Psoas muscle (tissue), 8 donors: ENCODE results near the gene TGIF2. TPM values are rescaled to one million over a fixed set of nuclear protein-coding genes. Genes with fewer than 3 reads are reported as not detected.

Source experiments
- ATAC-seq, 4 donors: fragments of 200-7000 bp; cut with Tn5 transposase; one replicate each; pipeline ENCODE4 v1.9.1; 2020; ENCODE audit warnings: moderate library complexity in 3 of 4, mild to moderate bottlenecking in 2 of 4
- DNase-seq, 2 donors: peaks; one replicate each; pipeline ENCODE4 v3.0.0-alpha.2; 2020
- H3K27ac ChIP-seq: fragments of 200-600 bp; one replicate; pipeline ENCODE4 v1.8.0; 2022
- H3K27me3 ChIP-seq, 3 donors: fragments of 200-600 bp in 1 of 3; one replicate each; pipeline versions ENCODE4 v1.6.1 to v1.8.0; 2013 to 2022; ENCODE audit warnings: low read length in 2 of 3, mild to moderate bottlenecking in 2 of 3, moderate library complexity in 1 of 3; ENCODE audit not compliant: insufficient read depth in 3 of 3
- H3K36me3 ChIP-seq, 2 donors: fragments of 200-600 bp in 1 of 2; one replicate each; pipeline versions ENCODE4 v1.6.1 to v1.8.0; 2013 to 2022; ENCODE audit warnings: low read depth in 1 of 2, mild to moderate bottlenecking in 1 of 2, moderate library complexity in 1 of 2; ENCODE audit not compliant: insufficient read depth in 1 of 2
- H3K4me1 ChIP-seq: fragments of 200-600 bp; one replicate; pipeline ENCODE4 v1.8.0; 2022
- H3K4me3 ChIP-seq: fragments of 200-600 bp; one replicate; pipeline ENCODE4 v1.8.0; 2022; ENCODE audit warnings: mild to moderate bottlenecking
- H3K9me3 ChIP-seq: fragments of 200-600 bp; one replicate; pipeline ENCODE4 v1.8.0; 2022
- CTCF ChIP-seq: fragments of 200-600 bp; IDR thresholded peaks from one replicate; pipeline ENCODE4 v1.8.0; 2022; ENCODE audit warnings: antibody characterized with exemption
- WGBS, 3 donors: extraction: QIAGEN DNeasy Blood & Tissue Kit; methylation state at CpG; one replicate each; pipeline versions ENCODE4 v1.1.6 to v1.1.7; 2013; 5-methylcytosine and 5-hydroxymethylcytosine counted together
- intact Hi-C, 2 donors: fragments of 100-400 bp; cut with DNase I; formaldehyde crosslinking; loops; one replicate each; pipeline versions ENCODE4 v1.11.0 to v1.14.2; 2022
- polyA plus RNA-seq, 3 donors: library from polyadenylated mRNA; stranded (reverse); fragments of 200-250 nt; gene quantifications; one replicate each; pipeline ENCODE4 v1.2.3, GENCODE V29; 2013
- total RNA-seq, 4 donors: library from RNA; stranded (reverse); fragmentation: NEBNext Ultra II Directional in 2 of 4; extraction: Animal tissue kit (Norgen Biotek cat#: 25700) in 2 of 4; gene quantifications; one replicate each; pipeline versions ENCODE4 v1.2.1 to v1.2.4, GENCODE V29; 2021 to 2023
- donor health status: healthy with polysubstance abuse.
- donor health status: DM: no; HTN: no; CAD: no; lungs with moderate emphysema.
- donor health status: Bipolar disorder and iron deficiency.
- donor health status: healthy.
- donor health status: DM: yes; HTN: yes; CAD: no.
- donor health status: DM: no; HTN: no; CAD: no.
- donor health status: DM: no; HTN: no; CAD: no.
- donor health status: DM: yes; HTN: yes; CAD: no.

Gene TGIF2
- total and polyA plus RNA-seq, 7 donors: 1.1 to 2.8 (median 1.7) TPM

DNA sequence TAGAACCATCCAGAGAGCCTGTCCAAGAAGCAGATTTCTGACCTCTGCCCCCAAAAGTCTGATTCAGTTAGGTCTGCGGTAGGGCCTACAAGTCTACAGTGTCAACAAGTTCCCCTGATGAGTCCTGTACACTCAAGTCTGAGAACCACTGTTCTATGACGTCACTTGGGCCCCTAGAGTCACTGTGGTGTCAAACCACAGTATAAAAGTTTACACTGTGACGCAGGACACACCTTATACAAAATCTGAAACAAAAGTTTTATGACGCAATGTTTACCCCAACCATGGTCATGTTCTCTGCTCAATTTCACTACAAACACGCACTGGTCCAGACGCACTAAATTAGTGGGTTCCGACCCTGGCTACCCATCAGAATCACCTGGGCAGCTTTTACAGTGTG is 54.7 kb downstream of the TGIF2 start:
- Histone ChIP-seq H3K36me3 (no peaks in the 10 kb centered on the region), H3K27me3 (no peaks in the 10 kb centered on the region), H3K9me3 (no peaks in the 10 kb centered on the region), H3K27ac (no peak overlapping the region), H3K4me3 (no peak overlapping the region), H3K4me1 (no peaks in the 10 kb centered on the region)
- ATAC-seq (no peak), DNase-seq (no peak)
- WGBS, 3 donors: 88 to 93% (median 92%) methylated on average over 7 of the region's 7 CpGs
- TF ChIP-seq CTCF: no peak
- intact Hi-C loops: no loop called here

DNA sequence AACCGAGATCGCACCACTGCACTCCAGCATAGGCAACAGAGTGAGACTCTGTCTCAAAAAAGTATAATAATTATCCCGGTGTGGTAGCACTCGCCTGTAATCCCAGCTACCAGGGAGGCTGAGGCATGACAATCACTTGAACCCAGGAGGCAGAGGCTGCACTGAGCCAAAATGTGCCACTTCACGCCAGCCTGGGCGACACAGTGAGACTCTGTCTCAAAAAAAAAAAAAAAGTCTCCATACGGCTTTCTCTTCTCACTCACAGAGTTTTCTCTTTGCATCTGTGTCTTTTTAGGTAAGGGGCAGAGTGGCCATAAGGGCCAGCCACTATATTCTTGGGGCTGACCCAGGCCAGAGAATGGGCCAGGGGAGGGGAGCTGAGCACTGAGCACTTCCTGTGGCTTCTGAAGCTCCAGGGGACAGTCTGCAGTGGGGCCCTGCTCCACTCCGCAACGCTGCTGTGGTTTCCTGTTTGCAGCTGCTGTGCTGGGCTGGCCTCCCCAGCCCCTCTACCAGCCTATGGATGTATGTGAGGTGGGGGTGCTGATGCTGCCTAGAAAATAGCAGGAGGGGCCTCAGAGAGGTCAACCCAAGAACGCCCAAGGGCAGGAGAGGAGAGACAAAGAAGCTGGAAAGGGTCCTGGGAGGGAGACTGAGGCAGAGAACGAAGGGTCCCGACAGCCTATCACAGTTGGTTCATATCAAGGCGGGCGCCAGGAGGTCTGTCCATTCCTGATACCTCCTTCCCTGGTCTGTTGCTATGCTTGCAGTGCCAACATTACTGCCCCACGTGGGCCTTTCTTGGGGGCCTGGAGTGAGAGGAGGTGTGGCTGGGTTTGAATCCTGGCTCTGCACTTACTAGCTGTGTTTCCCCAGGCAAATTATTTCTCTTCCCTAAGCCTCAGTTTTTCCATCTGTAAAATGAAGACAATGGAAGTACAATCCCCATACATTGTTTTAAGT is 56.6 kb downstream of the TGIF2 start:
- Histone ChIP-seq H3K27ac (no peak overlapping the region), H3K36me3 (no peaks in the 10 kb centered on the region), H3K4me1 (no peaks in the 10 kb centered on the region), H3K9me3 (no peaks in the 10 kb centered on the region), H3K4me3 (no peak overlapping the region), H3K27me3 (no peaks in the 10 kb centered on the region)
- intact Hi-C loops: no loop called here
- ATAC-seq (peak in 1 of 4 donors; percentile 26), DNase-seq (no peak)
- 73 to 75% (median 74%) methylated on average over 15 of the region's 15 CpGs for WGBS, 3 donors
- no peak for TF ChIP-seq CTCF

GRCh38 chr20:36631646-36632045 is 58.2 kb downstream of the TGIF2 start:
- H3K27ac ChIP-seq: no peak overlapping the region
- 92 to 94% (median 92%) methylated on average over 6 of the region's 6 CpGs for WGBS, 3 donors
- H3K27me3 ChIP-seq: no peaks in the 10 kb centered on the region
- intact Hi-C loops: no loop called here
- no peak overlapping the region for H3K4me3 ChIP-seq
- no peaks in the 10 kb centered on the region for H3K36me3 ChIP-seq
- ATAC-seq (no peak), DNase-seq (no peak)
- no peak for TF ChIP-seq CTCF
- H3K9me3 ChIP-seq: no peaks in the 10 kb centered on the region
- H3K4me1 ChIP-seq: no peaks in the 10 kb centered on the region

DNA sequence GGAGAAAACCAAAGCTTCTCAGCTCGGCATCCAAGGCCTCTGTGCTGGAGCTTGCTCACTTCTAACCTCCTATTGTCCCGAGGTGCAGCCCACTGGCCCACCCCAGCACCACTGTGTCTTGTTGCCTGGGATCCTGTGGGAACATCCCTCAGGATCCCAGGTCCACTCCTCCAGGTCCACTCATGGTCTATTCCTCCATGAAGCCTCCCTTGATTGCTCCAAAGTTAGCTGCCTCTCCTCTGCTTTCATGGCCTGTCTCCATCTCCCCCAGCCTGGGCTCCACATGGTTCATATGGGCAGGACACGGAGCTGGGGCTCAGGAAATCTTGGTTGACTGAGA is 58.7 kb downstream of the TGIF2 start:
- no peaks in the 10 kb centered on the region for H3K27me3 ChIP-seq
- 69 to 78% (median 75%) methylated on average over 3 of the region's 3 CpGs for WGBS, 3 donors
- ATAC-seq: no peak
- H3K27ac ChIP-seq: no peak overlapping the region
- no peak for TF ChIP-seq CTCF
- DNase-seq: no peak
- H3K4me3 ChIP-seq: no peak overlapping the region
- H3K36me3 ChIP-seq: no peaks in the 10 kb centered on the region
- H3K9me3 ChIP-seq: no peaks in the 10 kb centered on the region
- no peaks in the 10 kb centered on the region for H3K4me1 ChIP-seq
- intact Hi-C loops: no loop called here
